Hematopoietic multipotent progenitor cell treated with erythropoietin and hydrocortisone succinate and interleukin-3 and kit ligand, for 8 days (in vitro differentiated cells): ENCODE measurements around the gene AUP1.
"Not testable (repeated sequence)": the region's sequence is repeated elsewhere in the genome, so short reads cannot be mapped to it uniquely, and the experiment has no call there.

Experiments
- DNase-seq: peaks from one replicate; pipeline ENCODE4 v3.0.0-alpha.2; 2015

AUP1 gene, protein sequence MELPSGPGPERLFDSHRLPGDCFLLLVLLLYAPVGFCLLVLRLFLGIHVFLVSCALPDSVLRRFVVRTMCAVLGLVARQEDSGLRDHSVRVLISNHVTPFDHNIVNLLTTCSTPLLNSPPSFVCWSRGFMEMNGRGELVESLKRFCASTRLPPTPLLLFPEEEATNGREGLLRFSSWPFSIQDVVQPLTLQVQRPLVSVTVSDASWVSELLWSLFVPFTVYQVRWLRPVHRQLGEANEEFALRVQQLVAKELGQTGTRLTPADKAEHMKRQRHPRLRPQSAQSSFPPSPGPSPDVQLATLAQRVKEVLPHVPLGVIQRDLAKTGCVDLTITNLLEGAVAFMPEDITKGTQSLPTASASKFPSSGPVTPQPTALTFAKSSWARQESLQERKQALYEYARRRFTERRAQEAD

DNA sequence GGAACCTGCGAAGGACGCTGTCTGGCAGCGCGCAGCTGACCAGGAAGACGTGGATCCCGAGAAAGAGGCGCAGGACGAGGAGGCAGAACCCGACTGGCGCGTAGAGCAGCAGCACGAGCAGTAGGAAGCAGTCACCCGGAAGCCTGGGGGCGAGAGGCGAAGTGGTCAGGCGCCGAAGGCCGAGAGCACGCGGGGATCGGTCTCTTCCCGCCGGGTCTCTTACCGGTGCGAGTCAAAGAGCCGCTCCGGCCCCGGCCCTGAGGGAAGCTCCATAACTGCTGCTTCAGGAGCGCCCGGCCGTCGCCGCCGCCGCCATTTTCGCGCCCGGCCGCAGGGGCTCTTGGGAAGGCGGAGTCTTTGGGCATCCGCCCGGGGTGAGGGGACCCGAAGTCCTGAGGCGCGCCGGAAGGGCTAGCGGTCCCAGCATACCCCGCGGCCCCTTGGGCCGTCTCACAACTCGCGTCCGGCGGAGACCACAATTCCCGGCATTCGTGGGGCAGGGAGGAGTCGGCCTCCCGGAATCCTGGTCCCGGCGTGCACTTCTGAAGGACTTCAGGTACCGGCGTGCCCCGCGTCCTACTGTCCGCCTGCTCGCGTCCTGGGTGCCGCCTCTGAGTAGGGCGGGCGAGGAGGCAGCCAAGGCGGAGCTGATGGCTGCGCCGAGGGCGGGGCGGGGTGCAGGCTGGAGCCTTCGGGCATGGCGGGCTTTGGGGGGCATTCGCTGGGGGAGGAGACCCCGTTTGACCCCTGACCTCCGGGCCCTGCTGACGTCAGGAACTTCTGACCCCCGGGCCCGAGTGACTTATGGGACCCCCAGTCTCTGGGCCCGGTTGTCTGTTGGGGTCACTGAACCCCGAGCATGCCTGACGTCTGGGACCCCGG lies at the start of gene AUP1, which contains the start of gene HTRA2:
TSS of gene AUP1 (minus strand) at position 350 of the 882 bp plus-strand sequence. CDS start at position 273, 77 bp downstream.
TSS of gene HTRA2 (plus strand) at position 577 of the 882 bp plus-strand sequence. CDS start at position 651, 74 bp downstream.
- DNase-seq, result peak; percentile 99

DNA sequence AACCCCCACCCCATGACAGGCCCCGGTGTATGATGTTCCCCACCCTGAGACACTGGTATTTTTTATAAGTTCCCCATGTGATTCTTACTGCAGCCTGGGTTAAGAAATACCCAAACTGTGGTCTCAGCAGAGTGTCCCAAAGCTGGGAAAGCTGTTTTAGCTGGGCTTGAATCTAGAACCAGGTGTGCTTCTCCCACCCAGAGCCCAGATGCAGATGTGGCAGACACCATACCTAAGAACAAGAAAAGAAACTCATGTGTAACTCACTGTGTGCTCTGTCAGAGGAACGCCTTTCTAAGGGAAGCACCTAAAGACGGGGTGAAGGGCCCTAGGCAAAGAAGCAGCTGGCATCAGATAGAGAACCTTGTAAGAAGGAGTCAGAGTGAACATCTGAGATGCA lies 48.9 kb upstream of the AUP1 start:
- DNase-seq, result no peak

DNA sequence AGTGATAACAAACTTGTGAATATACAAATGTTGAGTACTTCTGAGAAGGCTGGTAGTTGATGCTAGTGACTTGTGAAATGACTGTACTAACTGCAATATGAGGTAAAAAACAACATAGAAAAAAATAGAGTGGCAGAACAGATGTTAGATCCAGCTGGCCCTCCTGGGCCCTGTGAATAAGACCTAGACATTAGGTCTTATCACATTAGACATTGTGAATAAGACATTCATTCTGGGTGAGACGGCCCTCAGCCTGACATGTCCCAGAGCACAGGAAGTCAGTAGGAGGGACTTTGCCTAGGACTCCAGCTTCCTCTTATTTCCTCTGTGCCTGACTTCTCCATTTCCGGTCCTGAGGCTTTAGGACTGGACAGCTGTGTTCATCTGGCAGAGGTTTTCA lies 47.9 kb upstream of the AUP1 start:
- peak; percentile 54 for DNase-seq

- DNase-seq, result peak; percentile 31
Measured at GRCh38 chr2:74576863-74577229, 47.3 kb upstream of the AUP1 start.

- DNase-seq, result no peak
Measured at GRCh38 chr2:74576211-74576862, 46.8 kb upstream of the AUP1 start.

- no peak for DNase-seq
Measured at GRCh38 chr2:74575320-74575719, 45.8 kb upstream of the AUP1 start.

DNA sequence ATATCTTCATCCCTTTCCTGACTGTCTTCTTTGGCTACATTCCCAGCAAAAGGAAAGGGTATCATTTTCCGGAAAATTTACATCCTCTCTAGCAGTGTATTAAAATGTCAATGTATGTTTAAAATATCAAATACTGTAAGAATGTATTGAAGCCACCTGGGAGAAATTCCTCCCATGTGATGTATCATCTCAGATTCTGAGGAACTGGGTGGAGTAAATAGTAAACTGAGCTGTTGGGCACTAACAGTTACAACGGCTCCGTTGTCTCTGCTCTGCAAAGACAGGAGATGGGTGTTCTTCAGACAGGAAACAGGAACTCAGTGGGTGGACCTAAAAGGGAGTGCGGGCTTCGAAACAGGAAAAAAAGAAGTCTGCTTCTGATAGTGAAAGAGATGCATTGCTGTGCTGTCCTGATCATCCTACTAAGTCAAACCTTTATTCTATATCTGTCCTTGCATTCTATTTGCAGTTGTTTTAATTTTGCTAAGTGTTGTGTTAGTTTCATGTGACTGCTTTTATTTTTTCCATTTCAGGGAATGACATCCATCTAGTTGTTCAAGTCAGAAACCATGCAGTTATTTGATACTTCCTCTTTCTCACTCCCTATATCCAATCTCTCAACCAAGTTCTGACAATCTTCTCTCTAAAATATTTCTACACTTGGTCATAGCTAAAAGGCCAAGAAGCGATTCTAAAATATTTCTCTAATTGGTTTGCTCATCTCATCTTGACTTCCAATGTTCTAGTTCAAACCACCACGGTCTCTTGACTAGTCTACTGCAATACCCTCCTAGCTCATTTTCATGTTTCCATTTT lies 44.4 kb upstream of the AUP1 start:
- DNase-seq, result peak; percentile 87

DNA sequence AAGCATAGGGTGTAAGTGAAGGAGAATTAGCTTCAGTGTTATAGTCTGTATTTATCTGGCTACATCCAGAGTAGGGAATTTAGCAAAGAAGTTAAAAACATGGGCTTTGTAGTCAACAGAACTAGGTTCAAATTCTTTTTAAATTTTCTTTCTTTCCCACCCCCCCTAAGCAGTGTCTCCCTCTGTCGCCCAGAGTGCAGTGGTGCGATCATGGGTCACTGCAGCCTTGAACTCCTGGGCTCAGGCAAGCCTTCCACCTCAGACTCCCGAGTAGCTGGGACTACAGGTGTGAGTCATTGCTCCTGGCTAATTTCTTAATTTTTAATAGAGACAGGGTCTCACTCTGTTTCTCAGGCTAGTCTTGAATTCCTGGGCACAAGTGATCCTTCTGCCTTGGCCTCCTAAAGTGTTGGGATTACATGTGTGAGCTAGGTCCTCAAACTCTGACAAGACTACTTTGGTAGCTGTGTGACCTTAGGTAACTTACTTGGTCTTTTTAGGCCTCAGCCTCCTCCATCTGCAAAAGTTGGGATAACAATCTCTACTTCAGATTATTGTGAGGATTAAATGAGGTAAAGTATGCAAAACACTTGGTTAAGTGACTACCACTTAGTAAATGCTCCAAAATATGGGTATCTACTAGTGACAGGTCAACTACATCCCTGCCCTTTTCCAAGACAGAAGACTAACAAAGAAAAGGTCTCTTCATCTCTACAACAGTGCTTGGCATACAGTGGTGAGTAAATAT lies 42.8 kb upstream of the AUP1 start:
- DNase-seq, result no peak

DNA sequence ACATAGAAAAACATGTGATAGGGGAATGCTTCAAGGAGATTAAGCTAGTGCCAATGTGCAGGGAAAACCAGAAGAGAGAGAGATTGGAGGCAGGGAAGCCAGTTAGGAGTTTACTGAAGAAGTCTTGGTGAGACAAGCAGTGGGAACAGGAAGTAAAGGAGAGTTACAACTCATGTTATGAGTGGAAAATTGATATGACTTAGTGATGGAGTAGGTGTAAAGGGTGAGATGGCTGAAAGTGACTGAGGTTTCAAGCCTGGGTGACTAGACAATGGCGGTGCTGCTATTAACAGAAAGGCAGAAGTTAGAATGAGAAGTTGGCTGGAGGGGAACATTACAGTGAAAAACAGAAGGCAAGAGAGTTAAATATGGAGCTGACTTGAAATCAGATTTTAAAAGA lies 41.6 kb upstream of the AUP1 start:
- no peak for DNase-seq

GRCh38 chr2:74569686-74570085 lies 40.2 kb upstream of the AUP1 start:
- DNase-seq, result no peak

DNA sequence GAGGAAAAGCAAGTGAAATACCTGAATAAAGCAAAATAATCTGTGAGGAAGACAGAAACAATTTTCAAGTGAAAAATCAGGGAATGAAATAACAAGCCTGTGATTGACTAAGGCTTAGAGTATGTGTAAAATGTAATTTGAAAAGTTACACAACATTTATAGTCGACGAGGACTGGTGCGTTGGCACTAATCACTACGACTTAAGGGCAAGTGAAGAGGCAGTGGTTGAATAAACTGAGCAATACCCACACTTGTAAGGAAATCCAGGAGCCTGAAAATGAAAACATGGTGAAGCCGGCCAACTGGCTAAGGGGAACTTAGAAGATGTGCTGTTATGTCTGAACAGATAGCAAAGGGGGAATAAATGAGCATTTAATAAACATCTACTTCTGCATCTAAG lies 38.4 kb upstream of the AUP1 start:
- no peak for DNase-seq

DNA sequence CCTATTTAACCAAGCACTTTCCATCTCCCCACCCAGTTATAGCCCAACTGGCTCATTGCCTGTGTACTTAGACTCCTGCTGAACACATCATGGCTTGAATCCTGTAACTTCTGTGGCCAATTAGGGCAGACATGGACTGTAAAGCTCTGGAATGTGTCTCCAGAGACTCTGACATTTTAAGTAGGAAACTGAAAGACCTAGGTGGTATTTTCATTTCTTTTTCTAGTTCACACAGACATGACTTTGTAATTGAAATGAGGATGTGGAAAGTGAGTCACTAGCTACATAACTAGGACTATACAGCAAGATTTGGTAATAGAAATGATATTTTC lies 37.2 kb upstream of the AUP1 start:
- no peak for DNase-seq

GRCh38 chr2:74566076-74566753 lies 36.7 kb upstream of the AUP1 start:
- DNase-seq, result no peak

DNA sequence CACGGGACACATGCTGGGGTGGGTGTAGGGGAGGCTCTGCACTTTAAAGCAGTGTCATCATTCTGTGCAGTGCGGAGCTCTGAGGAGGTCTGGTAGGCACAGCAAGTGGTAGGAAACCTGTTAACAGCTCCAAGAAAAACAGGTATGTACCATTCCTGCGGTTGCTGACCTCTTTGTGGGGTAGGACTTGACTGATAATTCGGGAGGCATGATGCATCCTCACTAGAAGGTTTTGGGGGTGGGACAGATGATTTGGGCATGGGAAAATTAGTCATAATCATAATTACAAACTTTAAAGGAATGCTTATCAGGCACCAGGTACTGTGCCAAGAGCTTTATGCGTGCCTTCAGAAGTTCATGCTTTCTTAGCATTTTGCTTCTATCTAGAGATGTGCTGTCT lies 34.7 kb upstream of the AUP1 start:
- no peak for DNase-seq

GRCh38 chr2:74562126-74562775 lies 32.7 kb upstream of the AUP1 start:
- DNase-seq, result no peak

DNA sequence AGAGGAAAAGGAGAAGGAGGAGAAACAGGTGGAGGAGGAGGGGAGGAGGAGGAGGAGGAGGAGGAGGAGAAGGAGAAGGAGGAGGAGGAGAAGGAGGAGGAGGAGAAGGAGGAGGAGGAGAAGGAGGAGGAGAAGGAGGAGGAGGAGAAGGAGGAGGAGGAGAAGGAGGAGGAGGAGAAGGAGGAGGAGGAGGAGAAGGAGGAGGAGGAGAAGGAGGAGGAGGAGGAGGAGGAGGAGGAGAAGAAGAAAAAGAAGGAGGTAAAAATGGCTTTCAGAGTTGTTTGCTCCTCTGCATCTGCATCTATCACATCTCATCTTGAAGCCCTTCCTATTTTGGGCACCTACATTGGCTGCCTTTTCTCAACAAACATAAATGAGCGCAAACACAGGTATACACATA lies 31.5 kb upstream of the AUP1 start:
- DNase-seq, result not testable (repeated sequence)

DNA sequence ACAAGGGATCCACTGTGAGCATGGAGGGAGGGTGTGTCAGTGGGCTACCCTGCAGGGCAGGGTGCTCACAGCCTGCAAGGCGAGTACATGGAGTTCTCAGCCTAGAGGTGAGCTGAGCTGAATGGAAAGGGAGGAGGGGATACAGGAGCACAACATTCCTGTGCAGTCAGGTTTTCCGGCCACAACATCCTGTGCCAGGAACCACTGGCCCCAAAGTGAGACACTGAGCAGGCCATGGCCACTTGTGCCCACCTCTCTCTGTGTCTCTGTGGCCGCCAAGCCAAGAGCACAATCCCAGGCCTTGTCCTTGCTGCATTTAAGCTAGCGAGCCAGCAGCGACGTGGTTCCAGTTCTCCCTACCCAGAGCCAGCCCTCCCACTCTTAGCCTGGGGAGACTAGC lies 31.1 kb upstream of the AUP1 start:
- DNase-seq, result no peak

DNA sequence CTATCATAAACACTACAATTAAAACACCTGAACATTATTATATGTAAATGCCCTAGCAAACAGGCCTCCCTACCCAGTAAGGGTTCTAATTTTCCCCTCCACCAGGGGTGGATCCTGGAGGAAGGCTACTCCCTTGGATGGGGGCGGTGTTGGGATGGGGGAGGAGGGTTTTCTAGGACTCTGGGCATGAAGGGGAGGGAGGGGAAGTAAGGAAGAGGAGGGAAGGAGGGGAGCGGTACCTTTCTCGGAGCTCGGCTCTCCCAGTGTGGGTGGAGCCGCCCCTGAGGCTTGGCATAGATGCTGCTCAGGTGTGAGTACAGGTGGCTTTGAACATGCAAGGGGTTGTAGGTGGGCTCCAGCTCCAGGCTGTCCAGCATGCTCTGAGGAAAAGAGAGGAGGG lies 30.4 kb upstream of the AUP1 start:
- DNase-seq, result no peak

- DNase-seq, result no peak
Measured at GRCh38 chr2:74558284-74559230, 29.1 kb upstream of the AUP1 start.
